Activated CD8-positive, alpha-beta memory T cell treated with anti-CD3 and anti-CD28 coated beads for 1 hour (primary cell): ENCODE measurements around the gene ATP11B.
"Not testable (repeated sequence)": the region's sequence is repeated elsewhere in the genome, so short reads cannot be mapped to it uniquely, and the experiment has no call there.

Experiments
- DNase-seq, 2 donors: peaks; one replicate each; pipeline ENCODE4 v3.0.0-alpha.2; 2020; ENCODE audit warnings: low read depth in 1 of 2; ENCODE audit errors: extremely low read depth in 1 of 2

ATP11B gene

GRCh38 chr3:182824957-182825356, 31.7 kb downstream of the ATP11B start:
- DNase-seq: no peak

- DNase-seq: no peak
Measured at GRCh38 chr3:182829761-182830405, 36.6 kb downstream of the ATP11B start.

- no peak for DNase-seq
Measured at GRCh38 chr3:182837855-182838454, 44.7 kb downstream of the ATP11B start.

GRCh38 chr3:182843478-182843877, 50.2 kb downstream of the ATP11B start:
- DNase-seq: no peak

GRCh38 chr3:182848906-182849305, 55.6 kb downstream of the ATP11B start:
- no peak for DNase-seq

GRCh38 chr3:182855076-182855475, 61.8 kb downstream of the ATP11B start:
- no peak for DNase-seq

GRCh38 chr3:182861348-182861747, 68.0 kb downstream of the ATP11B start:
- DNase-seq: no peak

- DNase-seq: no peak
Measured at GRCh38 chr3:182862159-182862860, 69.0 kb downstream of the ATP11B start.

- no peak for DNase-seq
Measured at GRCh38 chr3:182869059-182869458, 75.8 kb downstream of the ATP11B start.

- DNase-seq: not testable (repeated sequence)
Measured at GRCh38 chr3:182870917-182871316, 77.6 kb downstream of the ATP11B start.

- DNase-seq: no peak
Measured at GRCh38 chr3:182879031-182879611, 85.8 kb downstream of the ATP11B start.

GRCh38 chr3:182886497-182886896, 93.2 kb downstream of the ATP11B start:
- DNase-seq: no peak

GRCh38 chr3:182889948-182890629, 96.8 kb downstream of the ATP11B start:
- no peak for DNase-seq

- no peak for DNase-seq
Measured at GRCh38 chr3:182891364-182891763, 98.1 kb downstream of the ATP11B start.

- no peak for DNase-seq
Measured at GRCh38 chr3:182892226-182892625, 98.9 kb downstream of the ATP11B start.

- no peak for DNase-seq
Measured at GRCh38 chr3:182895513-182896112, 102.3 kb downstream of the ATP11B start.

GRCh38 chr3:182896553-182896952, 103.2 kb downstream of the ATP11B start:
- DNase-seq: no peak

GRCh38 chr3:182902236-182902635, 108.9 kb downstream of the ATP11B start:
- DNase-seq: no peak

- DNase-seq: no peak
Measured at GRCh38 chr3:182904164-182904563, 110.9 kb downstream of the ATP11B start.

- no peak for DNase-seq
Measured at GRCh38 chr3:182905623-182906022, 112.3 kb downstream of the ATP11B start.

- DNase-seq: no peak
Measured at GRCh38 chr3:182906036-182906435, 112.7 kb downstream of the ATP11B start.
